Measurements from ENCODE around the gene ITGA7.

ITGA7 gene

DNA sequence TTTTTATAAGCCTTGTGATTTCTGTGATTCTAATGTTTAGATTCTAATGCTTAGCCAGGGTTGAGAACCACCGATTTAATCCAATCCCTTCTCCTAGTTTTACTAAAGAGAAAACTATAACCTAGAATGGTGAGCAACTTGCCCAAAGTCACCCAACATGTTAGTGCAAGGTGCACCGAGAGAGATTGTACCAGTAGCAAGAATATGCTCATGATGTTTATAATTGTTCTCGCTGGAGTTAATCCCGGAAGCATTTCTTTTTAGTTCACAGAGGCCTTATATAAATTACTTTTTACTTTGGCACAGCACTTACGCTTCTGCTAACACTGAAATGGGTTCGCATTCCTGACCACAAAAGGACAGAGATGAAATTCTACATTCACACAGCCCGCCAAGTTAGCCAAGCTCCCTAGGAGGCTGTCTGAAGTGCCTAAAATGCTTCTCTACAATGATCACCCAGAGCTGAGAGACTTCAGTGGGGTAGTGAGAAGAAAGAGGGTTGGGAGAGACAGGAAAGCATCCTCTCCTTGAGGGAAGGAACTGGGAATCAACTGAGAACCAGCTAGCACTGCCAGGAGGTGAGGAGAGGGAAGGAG is 7.6 kb upstream of the ITGA7 start:
- ATAC-seq: no peak
- TF ChIP-seq ARNTL (CRISPR knock-in tag; IDR thresholded peaks at IDR 0.05; ENCODE audit: borderline replicate concordance, low read depth): no peak
- TF ChIP-seq ZNF70 (CRISPR knock-in tag; IDR thresholded peaks at IDR 0.05): no peak
- no peak for TF ChIP-seq CSDC2 (CRISPR knock-in tag; IDR thresholded peaks at IDR 0.05)
- TF ChIP-seq CSRNP3 (CRISPR knock-in tag; IDR thresholded peaks at IDR 0.05): no peak
- no peak for TF ChIP-seq PATZ1 (CRISPR knock-in tag; IDR thresholded peaks at IDR 0.05; ENCODE audit: borderline replicate concordance)
- TF ChIP-seq BACH2 (CRISPR knock-in tag; IDR thresholded peaks at IDR 0.05; ENCODE audit: borderline replicate concordance): no peak
- no peak for TF ChIP-seq OSR1 (CRISPR knock-in tag; IDR thresholded peaks at IDR 0.05)
- TF ChIP-seq ZC3H10 (CRISPR knock-in tag; IDR thresholded peaks at IDR 0.05): no peak
- TF ChIP-seq TSHZ2 (CRISPR knock-in tag; IDR thresholded peaks at IDR 0.05): no peak
- TF ChIP-seq CREB5 (CRISPR knock-in tag; IDR thresholded peaks at IDR 0.05; ENCODE audit: low read depth): no peak
- TF ChIP-seq TOX (CRISPR knock-in tag; IDR thresholded peaks at IDR 0.05; ENCODE audit: borderline replicate concordance): no peak
- no peak for TF ChIP-seq ZFP3 (CRISPR knock-in tag; IDR thresholded peaks at IDR 0.05)
- TF ChIP-seq RARB (CRISPR knock-in tag; IDR thresholded peaks at IDR 0.05): no peak
- no peak for TF ChIP-seq ISL1 (CRISPR knock-in tag; IDR thresholded peaks at IDR 0.05)

DNA sequence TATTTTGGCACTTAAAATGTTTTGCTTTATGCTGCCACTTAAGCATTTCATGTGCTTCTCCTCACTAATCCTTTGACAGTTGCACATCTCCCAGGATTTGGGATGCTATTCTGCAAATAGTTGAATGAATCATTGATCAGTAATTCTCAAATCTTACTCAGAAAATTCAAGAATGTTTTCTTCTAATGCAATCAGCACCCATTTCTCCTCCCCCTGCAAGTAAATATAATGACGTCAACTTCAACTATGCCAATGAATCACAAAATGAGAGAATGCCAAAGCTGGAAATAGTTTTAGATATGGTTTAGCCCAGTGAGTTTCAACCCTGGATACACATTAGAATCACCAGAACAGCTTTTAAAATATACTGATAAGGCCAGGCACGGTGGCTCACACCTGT is 6.0 kb upstream of the ITGA7 start:
- TF ChIP-seq GLIS3 (CRISPR knock-in tag; IDR thresholded peaks at IDR 0.05) (no peak), CREB5 (CRISPR knock-in tag; IDR thresholded peaks at IDR 0.05; ENCODE audit: low read depth) (no peak), RARB (CRISPR knock-in tag; IDR thresholded peaks at IDR 0.05) (no peak), ZFP3 (CRISPR knock-in tag; IDR thresholded peaks at IDR 0.05) (no peak), ZFP30 (CRISPR knock-in tag; IDR thresholded peaks at IDR 0.05) (no peak), ISL1 (CRISPR knock-in tag; IDR thresholded peaks at IDR 0.05) (no peak)
- no peak for ATAC-seq

DNA sequence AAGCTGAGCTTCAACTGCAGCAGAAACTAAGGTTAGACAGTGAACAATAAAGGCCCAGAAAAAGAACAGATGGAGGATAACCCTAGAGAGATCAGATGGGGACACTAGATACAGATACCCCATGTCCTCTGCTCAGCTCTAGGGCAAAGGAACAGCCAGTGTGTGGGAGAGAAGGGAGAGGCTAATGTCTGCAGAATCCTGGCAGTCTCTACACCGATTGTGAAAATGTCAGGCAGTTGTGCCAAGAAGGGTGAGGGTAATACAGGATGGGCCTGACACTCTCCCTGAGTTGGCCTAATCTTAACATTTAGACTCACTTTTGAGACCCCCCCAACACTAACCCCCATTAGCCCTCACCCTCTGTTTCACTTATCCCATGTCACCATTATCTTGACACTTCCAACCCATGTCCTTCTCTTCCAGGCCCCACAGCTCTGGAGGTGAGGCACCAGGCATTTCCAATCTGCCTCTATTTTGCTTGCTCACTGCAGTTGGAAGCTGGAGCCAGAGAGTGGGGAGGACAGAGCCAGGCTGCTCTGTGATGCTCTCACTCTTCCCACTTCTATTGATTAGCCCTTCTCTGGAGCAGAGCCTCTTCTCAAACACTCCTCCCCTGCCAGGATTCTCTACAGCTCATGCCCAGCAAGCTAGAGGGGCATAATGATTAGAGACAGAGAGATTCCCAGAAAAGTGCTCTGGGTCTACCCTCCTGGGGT is 5.2 kb upstream of the ITGA7 start:
- ATAC-seq: no peak

More for the DNA sequence above, 5.2 kb upstream of the ITGA7 start:
- TF ChIP-seq ZFP30 (CRISPR knock-in tag; IDR thresholded peaks at IDR 0.05) (no peak), ZNF8 (CRISPR knock-in tag; IDR thresholded peaks at IDR 0.05) (no peak), ARNTL (CRISPR knock-in tag; IDR thresholded peaks at IDR 0.05; ENCODE audit: borderline replicate concordance, low read depth) (no peak), CREB5 (CRISPR knock-in tag; IDR thresholded peaks at IDR 0.05; ENCODE audit: low read depth) (no peak), CSDC2 (CRISPR knock-in tag; IDR thresholded peaks at IDR 0.05) (no peak), OSR1 (CRISPR knock-in tag; IDR thresholded peaks at IDR 0.05) (no peak), RARB (CRISPR knock-in tag; IDR thresholded peaks at IDR 0.05) (no peak), ZC3H10 (CRISPR knock-in tag; IDR thresholded peaks at IDR 0.05) (no peak), ZFP3 (CRISPR knock-in tag; IDR thresholded peaks at IDR 0.05) (no peak)

All from SK-N-SH treated with all-trans-retinoic acid at 6 μM for 48 hours (cell line).